IPS DF 4.7 (cell line): ENCODE results near the gene COX10.
"Not testable (repeated sequence)": the region's sequence is repeated elsewhere in the genome, so short reads cannot be mapped to it uniquely, and the experiment has no call there.

Experiments
- DNase-seq: peaks from one replicate; pipeline ENCODE4 v3.0.0-alpha.2; 2013; ENCODE audit warnings: low spot score; ENCODE audit errors: extremely low read depth

The COX10 gene

GRCh38 chr17:14176989-14177388 lies 107.7 kb downstream of the COX10 start:
- DNase-seq = not testable (repeated sequence)

GRCh38 chr17:14177801-14178200 lies 108.5 kb downstream of the COX10 start:
- DNase-seq = not testable (repeated sequence)

DNA sequence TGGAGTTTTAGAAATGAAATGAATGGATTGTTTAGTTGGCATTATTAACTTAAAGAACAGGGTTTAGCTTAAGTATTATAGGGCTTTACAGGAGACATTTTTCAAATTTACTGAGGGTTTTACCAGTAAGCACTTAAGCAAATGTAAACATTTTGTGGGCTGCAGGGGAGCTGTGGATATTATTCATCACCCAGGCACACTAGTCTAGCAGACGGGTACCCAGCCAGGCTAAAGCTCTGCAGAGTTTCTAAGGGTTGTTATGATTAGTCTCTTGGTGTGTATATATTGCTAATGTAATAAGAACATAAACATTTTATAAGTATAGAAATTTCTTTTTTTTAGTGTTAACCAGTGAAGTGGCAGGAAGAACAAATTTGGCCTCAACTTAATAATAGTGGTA lies 110.6 kb downstream of the COX10 start:
- not testable (repeated sequence) for DNase-seq

DNA sequence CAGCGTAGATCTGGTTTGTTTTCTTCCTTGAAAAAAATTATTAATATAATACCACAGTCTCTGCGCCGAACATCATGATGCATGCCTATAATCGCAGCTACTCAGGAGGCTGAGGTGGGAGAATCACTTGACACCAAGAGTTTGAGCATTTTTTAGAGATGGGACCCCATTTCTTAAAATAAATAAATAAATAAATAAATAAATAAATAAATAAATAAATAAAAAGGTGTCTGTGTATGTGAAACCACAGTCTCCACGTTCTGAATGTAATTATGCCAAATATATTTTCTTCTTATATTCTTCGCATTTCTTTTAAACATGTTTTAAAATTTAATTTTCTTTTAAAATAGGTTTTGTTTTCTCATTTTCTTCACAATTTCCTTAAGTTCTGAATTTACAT lies 112.8 kb downstream of the COX10 start:
- DNase-seq = not testable (repeated sequence)

DNA sequence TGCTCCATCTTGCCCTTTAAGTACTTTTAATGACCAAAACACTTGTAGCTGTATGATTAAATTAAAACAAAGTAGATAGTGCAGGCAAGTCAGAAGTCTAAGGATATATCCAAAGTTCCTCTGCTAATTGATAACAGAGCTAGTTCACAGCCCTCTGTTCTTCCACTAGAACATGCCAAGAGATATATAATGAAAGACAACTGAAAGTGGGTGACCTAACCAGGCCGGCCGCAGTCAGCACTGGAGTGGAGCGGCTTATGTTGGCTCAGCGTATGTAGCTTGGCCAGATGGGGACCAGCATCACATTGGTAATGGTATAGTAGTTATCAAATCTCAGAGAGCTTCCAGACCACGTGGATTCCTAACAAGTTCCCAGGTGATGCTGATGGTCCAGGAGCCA lies 115.2 kb downstream of the COX10 start:
- DNase-seq = not testable (repeated sequence)

DNA sequence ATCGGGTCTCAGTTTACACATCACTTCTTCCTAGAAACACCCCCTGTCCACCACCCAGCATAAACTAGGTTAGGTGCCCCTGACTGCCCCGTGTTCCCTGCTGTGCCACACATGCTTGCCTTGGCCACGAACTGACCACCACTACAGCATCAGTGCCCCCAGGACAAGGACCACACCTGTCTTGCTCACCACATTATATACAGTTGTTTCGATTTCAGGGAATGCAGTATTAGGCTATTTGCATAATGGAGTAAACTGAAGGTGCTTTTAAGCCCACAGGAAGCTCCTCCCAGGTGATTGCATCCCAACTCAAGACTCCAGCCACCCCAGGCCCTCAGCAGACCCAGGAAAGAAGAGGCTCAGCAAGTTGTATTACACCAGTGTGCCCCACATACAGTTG lies 117.1 kb downstream of the COX10 start:
- DNase-seq = not testable (repeated sequence)

GRCh38 chr17:14190774-14191173 lies 121.5 kb downstream of the COX10 start:
- not testable (repeated sequence) for DNase-seq

DNA sequence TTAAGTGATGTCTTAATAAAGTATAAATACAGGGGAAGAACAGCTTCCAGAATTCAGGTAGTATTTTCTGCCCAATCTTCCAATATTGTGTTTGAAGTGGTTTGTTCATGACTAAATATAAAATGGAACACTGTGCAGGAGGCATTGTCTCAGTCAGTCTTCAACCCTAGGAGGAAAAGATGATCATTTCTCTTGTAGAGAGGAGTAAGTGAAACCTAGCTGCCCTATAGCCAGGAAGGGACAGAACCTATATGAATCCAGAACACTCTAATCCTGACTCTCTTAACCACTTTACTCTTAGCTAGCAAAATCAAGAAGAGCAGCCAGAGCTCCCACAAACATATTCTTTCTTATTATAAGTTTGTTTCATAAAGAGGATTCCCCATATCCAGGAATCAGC lies 122.2 kb downstream of the COX10 start:
- not testable (repeated sequence) for DNase-seq

DNA sequence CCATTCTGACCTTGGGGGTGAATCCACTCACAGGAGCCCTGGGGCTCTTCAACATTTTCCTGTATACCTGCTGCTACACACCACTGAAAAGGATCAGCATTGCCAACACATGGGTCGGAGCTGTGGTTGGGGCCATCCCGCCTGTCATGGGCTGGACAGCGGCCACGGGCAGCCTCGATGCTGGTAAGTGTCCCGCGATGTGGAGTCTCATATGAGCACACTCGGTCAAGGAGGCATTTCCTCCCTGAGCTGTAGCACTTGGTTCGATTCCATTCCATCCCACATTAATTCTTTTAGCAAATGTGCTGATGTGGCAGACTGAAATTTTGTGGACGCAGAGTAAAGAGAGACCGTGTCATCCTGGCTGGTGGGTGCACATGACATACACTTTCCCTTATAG lies 122.7 kb downstream of the COX10 start:
- DNase-seq = not testable (repeated sequence)

- not testable (repeated sequence) for DNase-seq
Observed at GRCh38 chr17:14192636-14193344, 123.5 kb downstream of the COX10 start.

DNA sequence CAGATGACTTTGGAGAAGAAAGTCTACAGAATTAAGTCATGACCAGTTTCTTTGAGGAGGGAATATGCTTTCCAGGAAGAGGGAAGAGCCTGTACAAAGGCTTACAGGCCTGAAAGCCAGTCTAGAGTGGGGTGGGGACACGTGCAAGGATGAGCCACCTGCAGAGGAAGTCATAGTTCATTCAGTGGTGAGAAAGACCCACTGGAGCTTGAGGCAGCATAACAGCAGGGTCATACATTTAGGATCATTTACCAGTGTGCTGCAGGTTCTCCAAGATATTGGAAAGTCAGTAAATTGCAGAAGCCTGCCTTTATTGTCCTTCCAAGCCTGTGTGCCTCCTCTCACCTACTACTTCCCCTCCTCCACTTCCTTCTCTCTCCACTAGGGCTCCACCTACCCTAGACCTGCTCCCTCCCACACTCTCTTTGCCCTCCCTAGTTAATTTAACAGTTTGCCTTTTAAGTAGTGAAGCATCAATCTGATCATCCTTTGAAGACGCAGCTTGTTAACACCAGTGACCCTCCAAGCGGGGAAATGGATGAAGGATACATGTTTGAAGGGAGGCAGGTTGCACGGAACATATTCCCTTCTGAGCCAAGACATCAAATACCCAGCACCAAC lies 127.2 kb downstream of the COX10 start:
- no peak for DNase-seq

DNA sequence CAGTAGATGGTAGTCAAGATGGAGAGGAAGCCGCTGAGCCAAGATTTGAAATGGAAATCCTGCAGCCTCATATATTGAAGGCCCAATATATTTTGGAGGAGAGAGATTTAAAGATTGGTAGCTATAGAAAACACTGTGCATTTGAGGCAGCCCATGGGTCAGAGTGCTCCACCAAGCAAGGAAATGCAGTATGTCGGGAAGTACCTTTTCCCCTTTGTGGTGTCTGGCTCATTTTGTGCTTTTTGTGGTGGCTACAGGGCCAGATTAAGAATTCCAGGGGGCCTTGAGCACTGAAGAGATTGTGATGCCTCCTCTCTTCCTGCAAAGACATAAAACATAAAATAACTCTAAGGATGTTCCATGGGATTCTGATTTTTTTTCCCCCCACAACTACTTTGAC lies 127.8 kb downstream of the COX10 start:
- DNase-seq = no peak

DNA sequence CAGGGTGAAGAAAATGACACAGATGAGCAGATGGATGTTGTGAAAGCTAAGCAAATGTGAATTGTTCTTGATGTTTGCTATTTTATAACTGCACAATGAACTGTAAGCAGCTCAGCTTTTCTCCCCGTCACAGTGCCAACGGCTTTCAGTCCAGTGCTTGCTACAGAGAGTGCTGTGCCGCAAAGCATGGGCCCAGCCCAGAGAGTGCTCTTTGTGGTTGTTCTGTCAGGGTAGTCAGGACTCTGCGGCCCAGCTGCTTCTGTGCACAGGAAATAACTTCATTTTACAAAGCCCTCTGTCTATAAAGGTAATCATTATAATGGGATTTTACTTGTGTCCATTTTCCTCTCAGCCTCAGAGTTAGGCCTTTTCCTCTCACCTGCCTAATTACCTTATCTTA lies 128.3 kb downstream of the COX10 start:
- no peak for DNase-seq

GRCh38 chr17:14198013-14198412 lies 128.7 kb downstream of the COX10 start:
- no peak for DNase-seq

DNA sequence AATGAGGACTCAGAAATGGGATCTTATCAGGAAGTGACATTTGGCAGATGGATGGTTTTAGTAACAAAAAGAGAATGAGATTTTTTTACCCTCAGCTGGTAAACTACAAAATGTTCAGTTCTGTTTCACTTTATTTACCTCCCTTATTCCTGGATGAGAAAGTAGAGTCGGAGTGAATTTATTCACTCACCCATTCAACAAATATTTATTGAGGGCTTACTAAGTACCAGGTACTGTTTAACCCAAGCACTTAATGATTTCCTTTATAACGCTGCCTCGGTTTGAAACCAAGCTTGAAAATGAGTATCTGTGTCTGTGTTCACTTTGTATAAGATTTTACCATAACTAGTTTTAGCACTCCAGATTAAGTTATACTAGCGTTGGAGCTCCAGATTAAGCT lies 129.3 kb downstream of the COX10 start:
- no peak for DNase-seq

GRCh38 chr17:14199601-14200000 lies 130.3 kb downstream of the COX10 start:
- DNase-seq = no peak

DNA sequence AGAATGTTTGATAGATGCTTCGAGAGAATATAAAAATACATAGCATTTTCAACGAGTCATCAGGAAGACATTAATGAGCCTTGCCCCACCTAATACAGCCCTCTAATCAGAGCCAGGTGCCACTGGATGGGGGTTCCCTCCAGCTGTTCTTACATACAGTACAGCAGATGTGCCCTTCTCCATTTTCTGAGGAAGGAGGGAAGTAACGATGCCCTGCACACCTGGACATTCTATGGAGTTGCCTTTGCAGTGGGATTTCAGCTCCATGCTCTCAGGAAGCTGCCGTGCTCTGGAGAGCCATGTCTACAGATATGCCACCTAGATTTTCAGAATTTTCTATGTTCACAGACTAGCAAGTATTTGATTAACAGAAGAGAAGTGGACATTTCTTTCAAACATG lies 131.1 kb downstream of the COX10 start:
- DNase-seq = no peak

- no peak for DNase-seq
Observed at GRCh38 chr17:14201021-14201987, 132.0 kb downstream of the COX10 start.

- no peak for DNase-seq
Observed at GRCh38 chr17:14201988-14202380, 132.7 kb downstream of the COX10 start.

GRCh38 chr17:14202388-14203166 lies 133.3 kb downstream of the COX10 start:
- DNase-seq = no peak

- no peak for DNase-seq
Observed at GRCh38 chr17:14203388-14203787, 134.1 kb downstream of the COX10 start.
